Measurements from ENCODE around the gene IL18RAP.

- TF ChIP-seq POLR2AphosphoS5 (IDR thresholded peaks at IDR 0.05; ENCODE audit: borderline replicate concordance, low read depth, low read length) (no peak), EZH2 (IDR thresholded peaks at IDR 0.05) (no peak), FOXP2 (optimal IDR thresholded peaks at IDR 0.05; ENCODE audit: control extremely low read depth, extremely low read length, insufficient read depth) (no peak)
Measured at GRCh38 chr2:102410952-102411351, 12.0 kb upstream of the IL18RAP start.
